ENCODE results near the gene ILK. TPM values are rescaled to one million over a fixed set of nuclear protein-coding genes. Genes with fewer than 3 reads are reported as not detected.

Gene ILK
- total RNA-seq, 1 experiment from 2014 or later = 73.5 TPM

DNA sequence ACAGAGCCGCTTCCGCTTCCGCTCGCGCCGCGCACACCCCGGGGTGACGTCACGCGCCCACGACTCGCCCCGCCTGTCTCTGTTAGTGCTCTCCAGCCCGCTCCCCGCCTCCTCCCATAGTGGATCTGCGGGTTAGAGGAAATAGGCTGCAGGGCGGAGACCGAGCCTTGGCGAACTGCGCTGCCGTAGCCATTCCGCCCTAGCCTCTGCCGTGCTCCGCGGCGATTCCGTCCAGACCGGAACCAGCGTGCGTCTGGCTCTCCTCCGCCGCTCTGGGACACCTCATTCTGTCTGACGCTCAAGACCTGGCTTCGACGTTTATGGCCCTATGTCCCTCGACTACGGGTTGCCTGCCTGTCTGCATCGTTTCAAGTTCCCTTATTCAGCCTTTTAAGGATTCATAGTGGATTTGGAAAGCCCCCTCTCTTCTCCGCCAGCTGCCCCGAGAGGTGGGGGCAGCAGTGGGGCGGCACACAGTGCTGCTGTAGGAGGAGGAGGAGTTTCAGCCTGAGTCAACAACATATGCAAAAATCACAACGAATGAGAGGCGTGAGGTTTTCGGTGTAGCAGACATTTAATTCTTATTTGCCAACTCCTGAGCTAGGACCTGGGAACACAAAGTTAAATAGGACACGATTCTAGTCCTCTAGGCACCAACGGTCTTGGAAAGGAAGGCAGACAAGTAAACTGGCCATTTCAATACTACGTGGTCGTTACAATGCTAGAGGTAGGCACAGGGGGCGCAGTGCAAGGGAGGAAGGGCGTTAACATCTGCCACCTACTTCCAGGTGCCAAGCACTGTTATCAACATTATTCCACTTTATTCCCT, 8.9 kb downstream of the ILK start, which contains the start of gene TAF10 (continued):
- peak; percentile 22 for TF ChIP-seq ZBTB33 (IDR thresholded peaks at IDR 0.05; ENCODE audit: extremely low read depth, insufficient replicate concordance, low read length)
- TF ChIP-seq, protein P1, sequence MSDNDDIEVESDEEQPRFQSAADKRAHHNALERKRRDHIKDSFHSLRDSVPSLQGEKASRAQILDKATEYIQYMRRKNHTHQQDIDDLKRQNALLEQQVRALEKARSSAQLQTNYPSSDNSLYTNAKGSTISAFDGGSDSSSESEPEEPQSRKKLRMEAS (IDR thresholded peaks at IDR 0.05) = no peak
- no peak for TF ChIP-seq RAD21 (IDR thresholded peaks at IDR 0.05; ENCODE audit: low read depth)
- TF ChIP-seq TCF7L2 (IDR thresholded peaks at IDR 0.05; ENCODE audit: borderline replicate concordance, extremely low read depth, insufficient read depth, insufficient read length) = peak; percentile 21
- no peak for TF ChIP-seq EGR1 (IDR thresholded peaks at IDR 0.05; ENCODE audit: low read depth)
- TF ChIP-seq, protein P2, sequence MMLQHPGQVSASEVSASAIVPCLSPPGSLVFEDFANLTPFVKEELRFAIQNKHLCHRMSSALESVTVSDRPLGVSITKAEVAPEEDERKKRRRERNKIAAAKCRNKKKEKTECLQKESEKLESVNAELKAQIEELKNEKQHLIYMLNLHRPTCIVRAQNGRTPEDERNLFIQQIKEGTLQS (IDR thresholded peaks at IDR 0.05) = no peak
- no peak for TF ChIP-seq CBX3 (IDR thresholded peaks at IDR 0.05; ENCODE audit: low read depth)
- no peak for TF ChIP-seq SIN3A (IDR thresholded peaks at IDR 0.05; ENCODE audit: low read depth)
- no peak for TF ChIP-seq FOSL1 (IDR thresholded peaks at IDR 0.05; ENCODE audit: low read depth)
- no peak for TF ChIP-seq EZH2 (IDR thresholded peaks at IDR 0.05)

GRCh38 chr11:6613496-6613895, 9.9 kb downstream of the ILK start:
- RAD21 ChIA-PET (ENCODE audit: low non-redundant PET in 1 of 2, low total read pairs in 2 of 2, uncharacterized antibody in 2 of 2, unreplicated experiment in 2 of 2) = no interaction called here
- Histone ChIP-seq H3K9ac (ENCODE audit: low read length) (no peak overlapping the region), H3K79me2 (ENCODE audit: insufficient read depth, low read length) (peaks cover 29% of the 10 kb centered on the region), H3K9me2 (ENCODE audit: insufficient read depth) (no peaks in the 10 kb centered on the region), H3K4me3 (replicated peaks in 1 of 2; ENCODE audit: low read depth in 1 of 2, low read length in 2 of 2) (no peak overlapping the region), H3K4me2 (ENCODE audit: low read length) (no peak overlapping the region), H3K27ac (ENCODE audit: low read depth, low read length) (no peak overlapping the region), H4K20me1 (ENCODE audit: insufficient read depth) (no peaks in the 10 kb centered on the region), H3K36me3 (ENCODE audit: control insufficient read depth in 1 of 2, insufficient read depth in 2 of 2, low read length in 2 of 2) (peaks cover 21 to 34% of the 10 kb centered on the region in 2 experiments), H3K9me3 (ENCODE audit: control insufficient read depth in 1 of 2, insufficient read depth in 1 of 2, low read depth in 1 of 2, low read length in 2 of 2) (no peaks in the 10 kb centered on the region), H3K27me3 (ENCODE audit: insufficient read depth, low read length) (no peaks in the 10 kb centered on the region), H3K4me1 (ENCODE audit: control insufficient read depth in 1 of 2, insufficient read depth in 2 of 2, low read length in 2 of 2) (peaks cover 11 to 29% of the 10 kb centered on the region in 2 experiments), H2AFZ (ENCODE audit: low read depth, low read length, poor library complexity, severe bottlenecking) (no peak overlapping the region)
- intact Hi-C loops (cut with micrococcal nuclease) = no loop called here
- POLR2A ChIA-PET = no interaction called here
- CTCF ChIA-PET = no interaction called here
- DNase-seq (ENCODE audit: low read depth, low spot score) (no peak), ATAC-seq (no peak)
- BruUV-seq (replicated peaks) = no TSS peak
- TF ChIP-seq POLR2AphosphoS5 (IDR thresholded peaks at IDR 0.05; ENCODE audit: low read depth, low read length) (no peak), REST (IDR thresholded peaks at IDR 0.05; ENCODE audit: low read depth) (no peak)

Measured in HCT116 (cell line).